ENCODE measurements around the gene EIF4E2.
A peak's percentile ranks its signal among the peaks of the same experiment; 100 is the strongest.

Gene EIF4E2

DNA sequence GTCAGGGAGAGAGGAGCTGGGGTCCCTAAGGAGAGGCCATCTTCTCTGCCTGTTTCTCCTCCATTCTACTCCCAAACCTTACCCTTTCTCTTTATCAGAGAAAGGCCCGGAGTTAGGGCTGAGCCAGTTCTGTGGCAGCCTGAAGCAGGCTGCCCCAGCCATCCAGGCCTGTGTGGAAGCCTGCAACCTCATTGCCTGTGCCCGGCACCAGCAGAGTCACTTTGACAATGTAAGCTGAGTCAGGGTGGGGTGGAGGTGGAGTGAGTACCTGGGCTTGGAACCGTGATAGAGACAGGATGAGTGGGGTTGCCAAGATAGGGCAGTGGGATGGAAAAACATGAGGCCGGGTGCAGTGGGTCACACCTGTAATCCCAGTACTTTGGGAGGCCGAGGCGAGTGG lies 5.8 kb upstream of the EIF4E2 start:
- Histone ChIP-seq H4K20me1 (ENCODE audit: insufficient read depth, low read length) (peaks cover 36% of the 10 kb centered on the region), H3K27me3 (ENCODE audit: insufficient read depth, low read length, poor library complexity) (no peaks in the 10 kb centered on the region), H3K9me3 (ENCODE audit: insufficient read depth, low read length, severe bottlenecking) (no peaks in the 10 kb centered on the region), H3K79me2 (ENCODE audit: insufficient read depth, low read length) (peaks cover 40% of the 10 kb centered on the region), H3K9ac (ENCODE audit: low read depth, low read length) (no peak overlapping the region), H3K36me3 (ENCODE audit: insufficient read depth, low read length) (peaks cover 29% of the 10 kb centered on the region), H3K4me3 (ENCODE audit: low read depth in 1 of 2, low read length in 2 of 2) (no peak overlapping the region), H3K4me2 (ENCODE audit: insufficient read depth, low read length) (no peak overlapping the region), H2AFZ (ENCODE audit: low read depth, low read length) (no peak overlapping the region), H3K27ac (ENCODE audit: low read length) (no peak overlapping the region), H3K4me1 (ENCODE audit: insufficient read depth, low read length) (peaks cover 26% of the 10 kb centered on the region)
- DNase-seq, result no peak
- no peak for ATAC-seq (ENCODE audit: insufficient read depth, low read depth)
- TF ChIP-seq, protein P1, sequence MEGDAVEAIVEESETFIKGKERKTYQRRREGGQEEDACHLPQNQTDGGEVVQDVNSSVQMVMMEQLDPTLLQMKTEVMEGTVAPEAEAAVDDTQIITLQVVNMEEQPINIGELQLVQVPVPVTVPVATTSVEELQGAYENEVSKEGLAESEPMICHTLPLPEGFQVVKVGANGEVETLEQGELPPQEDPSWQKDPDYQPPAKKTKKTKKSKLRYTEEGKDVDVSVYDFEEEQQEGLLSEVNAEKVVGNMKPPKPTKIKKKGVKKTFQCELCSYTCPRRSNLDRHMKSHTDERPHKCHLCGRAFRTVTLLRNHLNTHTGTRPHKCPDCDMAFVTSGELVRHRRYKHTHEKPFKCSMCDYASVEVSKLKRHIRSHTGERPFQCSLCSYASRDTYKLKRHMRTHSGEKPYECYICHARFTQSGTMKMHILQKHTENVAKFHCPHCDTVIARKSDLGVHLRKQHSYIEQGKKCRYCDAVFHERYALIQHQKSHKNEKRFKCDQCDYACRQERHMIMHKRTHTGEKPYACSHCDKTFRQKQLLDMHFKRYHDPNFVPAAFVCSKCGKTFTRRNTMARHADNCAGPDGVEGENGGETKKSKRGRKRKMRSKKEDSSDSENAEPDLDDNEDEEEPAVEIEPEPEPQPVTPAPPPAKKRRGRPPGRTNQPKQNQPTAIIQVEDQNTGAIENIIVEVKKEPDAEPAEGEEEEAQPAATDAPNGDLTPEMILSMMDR (IDR thresholded peaks at IDR 0.05; ENCODE audit: borderline replicate concordance, extremely low read depth, low read length, poor library complexity, severe bottlenecking), result no peak
- TF ChIP-seq EZH2 (IDR thresholded peaks at IDR 0.05; ENCODE audit: borderline replicate concordance, low read depth, low read length, severe bottlenecking), result no peak

DNA sequence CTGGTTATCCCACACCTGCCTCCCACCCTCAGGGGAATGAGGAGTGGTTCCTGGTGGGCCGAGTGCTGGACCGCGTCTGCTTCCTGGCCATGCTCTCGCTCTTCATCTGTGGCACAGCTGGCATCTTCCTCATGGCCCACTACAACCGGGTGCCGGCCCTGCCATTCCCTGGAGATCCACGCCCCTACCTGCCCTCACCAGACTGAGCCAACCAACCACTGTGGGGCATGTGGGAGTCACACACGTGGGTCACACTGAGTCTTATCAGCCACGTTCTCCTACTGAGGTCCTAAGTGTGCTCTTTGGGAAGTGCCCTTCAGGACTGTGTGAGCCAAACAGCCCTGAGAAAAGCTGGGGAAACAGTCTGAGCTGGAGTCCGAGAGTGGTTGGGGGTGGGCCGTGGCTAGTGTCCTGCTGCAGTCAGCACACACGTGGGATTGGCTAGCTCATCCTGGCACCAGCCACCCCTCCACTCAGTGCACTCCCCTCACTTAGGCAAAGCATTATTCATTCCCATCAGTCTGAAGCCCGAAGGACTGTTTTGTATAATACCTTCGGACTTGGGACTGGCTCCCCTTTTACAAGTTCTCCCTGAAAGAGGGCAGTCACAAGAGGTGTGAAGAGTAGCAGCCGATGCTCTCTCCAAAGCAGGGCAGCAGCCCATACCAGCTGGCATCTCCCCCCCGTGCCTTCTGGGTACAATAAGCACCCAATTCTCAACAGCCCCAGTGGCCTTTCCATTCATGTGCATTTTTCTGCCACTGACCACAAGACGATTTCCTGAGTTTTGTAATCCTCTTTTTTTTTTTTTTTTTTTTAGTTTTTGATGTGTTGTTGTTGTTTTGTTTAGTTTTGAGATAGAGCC lies 4.7 kb upstream of the EIF4E2 start:
- peaks cover 29% of the 10 kb centered on the region for H3K36me3 ChIP-seq (ENCODE audit: insufficient read depth, low read length)
- TF ChIP-seq, protein P1 (IDR thresholded peaks at IDR 0.05; ENCODE audit: borderline replicate concordance, extremely low read depth, low read length, poor library complexity, severe bottlenecking), result no peak
- TF ChIP-seq EZH2 (IDR thresholded peaks at IDR 0.05; ENCODE audit: borderline replicate concordance, low read depth, low read length, severe bottlenecking), result no peak
- no peak overlapping the region for H3K4me3 ChIP-seq (ENCODE audit: low read depth in 1 of 2, low read length in 2 of 2)
- ATAC-seq (ENCODE audit: insufficient read depth, low read depth), result no peak
- no peaks in the 10 kb centered on the region for H3K9me3 ChIP-seq (ENCODE audit: insufficient read depth, low read length, severe bottlenecking)
- no peak overlapping the region for H3K9ac ChIP-seq (ENCODE audit: low read depth, low read length)
- peaks cover 36% of the 10 kb centered on the region for H4K20me1 ChIP-seq (ENCODE audit: insufficient read depth, low read length)
- H2AFZ ChIP-seq (ENCODE audit: low read depth, low read length), result no peak overlapping the region
- peaks cover 49% of the 10 kb centered on the region for H3K79me2 ChIP-seq (ENCODE audit: insufficient read depth, low read length)
- H3K4me1 ChIP-seq (ENCODE audit: insufficient read depth, low read length), result peaks cover 27% of the 10 kb centered on the region
- H3K4me2 ChIP-seq (ENCODE audit: insufficient read depth, low read length), result no peak overlapping the region
- H3K27ac ChIP-seq (ENCODE audit: low read length), result no peak overlapping the region
- no peaks in the 10 kb centered on the region for H3K27me3 ChIP-seq (ENCODE audit: insufficient read depth, low read length, poor library complexity)
- DNase-seq, result no peak

DNA sequence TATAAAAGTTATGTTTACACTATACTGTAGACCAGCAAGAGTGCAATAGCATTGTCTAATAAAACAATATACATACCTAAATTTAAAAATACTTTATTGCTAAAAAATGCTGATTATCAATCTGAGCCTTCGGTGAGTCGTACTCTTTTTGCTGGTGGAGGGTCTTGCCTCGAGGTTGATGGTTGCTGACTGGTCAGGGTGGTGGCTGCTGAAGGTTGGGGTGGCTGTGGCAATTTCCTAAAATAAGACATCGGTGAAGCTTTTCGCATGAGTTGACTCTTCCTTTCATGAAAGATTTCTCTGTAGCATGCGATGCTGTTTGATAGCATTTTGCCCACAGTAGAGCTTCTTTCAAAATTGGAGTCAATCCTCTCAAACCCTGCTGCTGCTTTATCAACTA lies 2.5 kb upstream of the EIF4E2 start:
- Histone ChIP-seq H3K4me3 (ENCODE audit: low read depth in 1 of 2, low read length in 2 of 2) (no peak overlapping the region), H3K79me2 (ENCODE audit: insufficient read depth, low read length) (peaks cover 71% of the 10 kb centered on the region), H3K9ac (ENCODE audit: low read depth, low read length) (no peak overlapping the region), H4K20me1 (ENCODE audit: insufficient read depth, low read length) (peaks cover 38% of the 10 kb centered on the region), H3K27ac (ENCODE audit: low read length) (no peak overlapping the region), H3K9me3 (ENCODE audit: insufficient read depth, low read length, severe bottlenecking) (no peaks in the 10 kb centered on the region), H3K36me3 (ENCODE audit: insufficient read depth, low read length) (peaks cover 38% of the 10 kb centered on the region), H3K4me2 (ENCODE audit: insufficient read depth, low read length) (peak overlapping the region; percentile 30; the same call in 1 of the 2 replicates), H2AFZ (ENCODE audit: low read depth, low read length) (no peak overlapping the region), H3K27me3 (ENCODE audit: insufficient read depth, low read length, poor library complexity) (no peaks in the 10 kb centered on the region), H3K4me1 (ENCODE audit: insufficient read depth, low read length) (peaks cover 44% of the 10 kb centered on the region)
- TF ChIP-seq, protein P1 (IDR thresholded peaks at IDR 0.05; ENCODE audit: borderline replicate concordance, extremely low read depth, low read length, poor library complexity, severe bottlenecking), result no peak
- no peak for TF ChIP-seq EZH2 (IDR thresholded peaks at IDR 0.05; ENCODE audit: borderline replicate concordance, low read depth, low read length, severe bottlenecking)
- DNase-seq (no peak), ATAC-seq (ENCODE audit: insufficient read depth, low read depth) (no peak)
